T-helper 22 cell (primary cell): Measurements from ENCODE around the gene DYRK4.

Experiments used
- DNase-seq: peaks from one replicate; pipeline ENCODE4 v3.0.0-alpha.2; 2020; ENCODE audit warnings: low read depth

The DYRK4 gene

GRCh38 chr12:4564818-4565217 lies 2.8 kb downstream of the DYRK4 start:
- no peak for DNase-seq

- DNase-seq: no peak
Observed at GRCh38 chr12:4566474-4566873, 4.5 kb downstream of the DYRK4 start.

- DNase-seq: no peak
Observed at GRCh38 chr12:4567073-4567881, 5.3 kb downstream of the DYRK4 start.

- DNase-seq: no peak
Observed at GRCh38 chr12:4569261-4569660, 7.3 kb downstream of the DYRK4 start.

- DNase-seq: no peak
Observed at GRCh38 chr12:4572680-4573079, 10.7 kb downstream of the DYRK4 start.

- DNase-seq: no peak
Observed at GRCh38 chr12:4579305-4580102, 17.5 kb downstream of the DYRK4 start.

- DNase-seq: no peak
Observed at GRCh38 chr12:4580281-4580688, 18.3 kb downstream of the DYRK4 start.

GRCh38 chr12:4584281-4584680 lies 22.3 kb downstream of the DYRK4 start:
- DNase-seq: no peak

- no peak for DNase-seq
Observed at GRCh38 chr12:4584896-4585295, 22.9 kb downstream of the DYRK4 start.

GRCh38 chr12:4586500-4586899 lies 24.5 kb downstream of the DYRK4 start:
- no peak for DNase-seq

- no peak for DNase-seq
Observed at GRCh38 chr12:4587108-4587507, 25.1 kb downstream of the DYRK4 start.

- DNase-seq: no peak
Observed at GRCh38 chr12:4588916-4589315, 26.9 kb downstream of the DYRK4 start.

- no peak for DNase-seq
Observed at GRCh38 chr12:4589941-4590340, 27.9 kb downstream of the DYRK4 start.

- DNase-seq: no peak
Observed at GRCh38 chr12:4591180-4591687, 29.2 kb downstream of the DYRK4 start.

GRCh38 chr12:4595881-4596280 lies 33.9 kb downstream of the DYRK4 start:
- no peak for DNase-seq

- no peak for DNase-seq
Observed at GRCh38 chr12:4603421-4603820, 41.4 kb downstream of the DYRK4 start.

GRCh38 chr12:4603946-4604345 lies 41.9 kb downstream of the DYRK4 start:
- DNase-seq: no peak

GRCh38 chr12:4604684-4605193 lies 42.7 kb downstream of the DYRK4 start:
- DNase-seq: peak; percentile 36

- DNase-seq: no peak
Observed at GRCh38 chr12:4607056-4607455, 45.0 kb downstream of the DYRK4 start.

GRCh38 chr12:4609071-4609470 lies 47.1 kb downstream of the DYRK4 start:
- no peak for DNase-seq

- no peak for DNase-seq
Observed at GRCh38 chr12:4610481-4610880, 48.5 kb downstream of the DYRK4 start.

- DNase-seq: no peak
Observed at GRCh38 chr12:4615667-4616066, 53.7 kb downstream of the DYRK4 start.

- DNase-seq: no peak
Observed at GRCh38 chr12:4621511-4621910, 59.5 kb downstream of the DYRK4 start.
